ENCODE data around the gene RPS6KC1. TPM values are rescaled to one million over a fixed set of nuclear protein-coding genes. Genes with fewer than 3 reads are reported as not detected.
"Not testable (repeated sequence)": the region's sequence is repeated elsewhere in the genome, so short reads cannot be mapped to it uniquely, and the experiment has no call there.

Gene RPS6KC1
- total RNA-seq, 1 donor from 2014 or later, result 50.5 TPM

- not testable (repeated sequence) for DNase-seq
Measured at GRCh38 chr1:213160442-213160841, 109.4 kb downstream of the RPS6KC1 start.

DNA sequence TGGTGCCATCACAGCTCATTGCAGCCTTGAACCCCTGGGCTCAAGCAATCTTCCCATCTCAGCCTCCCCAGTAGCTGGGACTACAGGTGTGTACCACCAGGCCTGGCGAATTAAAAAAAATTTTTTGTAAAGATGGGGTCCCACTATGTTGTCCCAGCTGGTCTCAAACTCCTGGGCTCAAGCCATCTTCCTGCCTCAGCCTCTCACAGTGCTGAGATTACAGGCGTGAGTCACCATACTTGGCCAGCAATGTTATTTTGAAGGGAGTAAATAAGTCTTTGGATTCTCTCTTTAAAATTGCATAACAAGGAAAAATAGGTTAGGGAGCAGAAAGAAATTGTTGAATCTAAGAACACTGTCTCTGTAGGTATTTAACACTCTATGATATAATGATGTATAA lies 111.3 kb downstream of the RPS6KC1 start:
- DNase-seq, result no peak

- no peak for DNase-seq
Measured at GRCh38 chr1:213162862-213163261, 111.8 kb downstream of the RPS6KC1 start.

DNA sequence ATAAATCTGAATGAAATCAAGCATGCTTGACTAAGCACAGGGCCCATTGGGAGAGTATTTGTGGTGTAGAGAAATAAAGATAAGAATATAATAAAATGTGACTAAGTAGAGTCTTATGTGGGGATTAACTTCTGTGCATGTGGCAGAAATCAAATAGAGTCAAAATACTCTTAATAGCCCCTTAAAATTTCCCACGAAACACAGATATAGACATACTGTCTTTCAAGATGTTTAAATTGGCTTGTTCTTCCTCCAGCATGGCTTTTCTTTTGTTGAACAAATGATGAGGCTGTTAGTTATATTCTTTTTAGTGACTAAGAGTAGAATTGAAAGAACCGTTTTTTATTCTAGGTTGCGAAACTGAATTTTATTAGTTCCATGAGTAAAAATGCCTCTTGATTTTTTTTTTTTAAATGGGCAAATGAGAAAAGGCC lies 112.3 kb downstream of the RPS6KC1 start:
- DNase-seq, result no peak

DNA sequence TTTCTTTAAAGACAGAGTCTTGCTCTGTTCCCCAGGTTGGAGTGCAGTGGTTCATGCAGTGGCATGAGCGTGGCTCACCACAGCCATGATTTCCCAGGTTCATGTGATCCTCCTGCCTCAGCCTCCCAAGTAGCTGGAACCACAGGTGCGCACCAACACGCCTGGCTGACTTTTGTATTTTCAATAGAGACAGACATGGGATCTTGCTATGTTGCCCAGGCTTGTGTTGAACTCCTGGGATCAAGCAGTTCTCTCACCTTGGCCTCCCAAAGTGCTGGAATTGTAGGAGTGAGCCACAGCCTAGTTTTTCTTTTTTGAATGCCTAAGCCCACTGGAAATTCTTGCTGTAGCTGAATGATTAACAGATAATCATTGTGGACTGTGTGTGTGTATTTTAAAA lies 113.5 kb downstream of the RPS6KC1 start:
- DNase-seq, result no peak

GRCh38 chr1:213166852-213167251 lies 115.8 kb downstream of the RPS6KC1 start:
- DNase-seq, result peak; percentile 21

DNA sequence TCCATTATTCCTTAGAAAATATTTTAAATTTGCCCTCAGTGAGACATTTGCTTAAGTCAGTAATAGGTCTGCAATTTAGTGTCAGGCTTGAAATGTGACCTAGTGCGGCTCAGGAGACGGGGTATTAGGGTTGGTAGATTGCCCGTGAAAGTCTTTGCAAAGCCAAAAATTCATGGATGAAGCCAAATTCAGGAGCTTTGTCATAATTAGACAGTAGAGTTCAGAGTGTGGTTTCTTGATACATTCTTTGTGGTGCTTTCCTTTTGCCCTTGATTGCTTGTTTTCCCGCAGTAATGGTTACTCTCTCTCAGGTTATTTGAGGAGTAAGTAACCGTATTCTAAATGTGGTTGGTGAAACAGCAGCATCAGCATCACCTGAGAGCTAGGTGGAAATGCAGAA lies 120.7 kb downstream of the RPS6KC1 start:
- DNase-seq, result no peak

DNA sequence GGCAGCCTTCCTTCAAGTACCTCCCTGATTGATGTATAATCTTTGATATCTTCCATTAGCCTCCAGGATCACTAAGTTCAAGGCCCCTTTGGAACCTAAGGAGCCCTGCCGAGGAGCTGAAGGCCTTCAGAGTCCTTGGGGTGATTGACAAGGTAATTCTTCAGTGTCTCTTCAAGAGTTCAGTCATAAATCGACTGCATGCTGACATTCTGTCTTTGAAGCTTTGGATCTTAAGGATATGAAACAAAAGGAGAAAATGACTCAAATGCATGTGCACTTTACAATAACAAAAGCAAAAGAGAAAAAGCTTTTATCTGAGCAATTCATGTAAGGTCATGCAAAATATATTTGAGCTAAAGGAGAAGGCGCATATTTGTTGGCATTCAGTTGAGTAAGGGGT lies 125.3 kb downstream of the RPS6KC1 start:
- no peak for DNase-seq

GRCh38 chr1:213179784-213180183 lies 128.7 kb downstream of the RPS6KC1 start:
- DNase-seq, result no peak

DNA sequence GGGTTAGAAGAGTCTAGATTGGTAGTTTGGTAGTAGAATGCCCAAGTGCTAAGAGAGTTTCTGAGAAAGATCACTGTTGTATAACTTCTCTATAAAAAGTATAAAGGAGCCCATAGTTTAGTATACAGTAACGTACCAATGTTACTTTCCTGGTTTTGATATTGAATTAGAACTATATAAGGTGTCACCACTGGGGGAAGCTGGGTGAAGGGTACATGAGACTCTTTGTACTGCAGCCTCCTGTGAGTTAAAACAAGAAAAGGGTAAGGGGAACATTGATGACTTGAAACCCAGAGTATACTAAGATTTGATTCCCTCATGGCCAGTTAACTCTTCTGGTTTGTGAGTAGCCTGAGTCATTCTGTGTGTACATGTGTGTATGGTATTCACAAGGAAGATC lies 129.8 kb downstream of the RPS6KC1 start:
- DNase-seq, result no peak

DNA sequence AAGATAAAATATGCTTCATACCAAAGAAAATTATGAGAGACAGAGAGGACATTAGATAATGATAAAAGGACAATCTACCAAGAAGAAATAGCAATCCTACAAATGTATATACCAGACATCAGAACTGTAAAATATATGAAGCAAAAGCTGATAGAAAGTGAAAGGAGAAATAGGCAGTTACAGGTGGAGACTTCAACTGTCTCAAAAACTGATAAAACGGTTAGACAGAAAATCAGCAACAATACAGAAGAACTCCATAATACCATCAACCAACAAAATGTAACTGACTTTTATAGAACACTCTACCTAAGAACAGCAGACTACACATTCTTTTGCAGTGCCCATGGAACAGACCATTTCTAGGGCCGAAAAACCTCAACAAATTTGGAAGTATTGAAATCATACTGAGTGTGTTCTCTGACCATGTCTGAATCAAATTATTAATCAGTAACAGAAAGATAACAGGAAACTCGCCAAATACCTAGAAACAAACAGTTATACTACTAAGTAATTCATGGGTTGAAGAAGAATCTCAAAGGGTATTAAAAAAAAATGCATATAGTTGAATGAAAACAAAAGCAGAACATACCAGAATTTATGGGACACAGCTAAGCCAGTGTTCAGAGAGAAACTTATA lies 132.1 kb downstream of the RPS6KC1 start:
- no peak for DNase-seq

DNA sequence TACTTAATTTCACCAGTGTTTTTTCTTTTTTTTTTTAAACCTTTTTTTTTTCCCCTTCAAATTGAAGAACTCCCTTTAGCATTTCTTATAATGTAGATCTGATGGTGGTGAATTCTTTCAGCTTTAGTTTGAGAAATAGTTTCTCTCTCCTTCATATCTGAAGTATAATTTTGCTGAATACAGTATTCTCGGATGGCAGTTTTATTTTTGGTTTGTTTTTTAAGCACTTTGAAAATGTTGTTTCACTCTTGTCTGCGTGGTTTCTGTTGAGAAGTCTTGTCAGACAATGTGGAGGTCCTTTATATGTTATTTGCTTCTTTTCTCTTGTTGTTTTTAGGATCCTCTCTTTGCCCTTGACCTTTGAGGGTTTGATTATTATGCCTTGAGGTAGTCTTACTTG lies 135.1 kb downstream of the RPS6KC1 start:
- no peak for DNase-seq

- DNase-seq, result no peak
Measured at GRCh38 chr1:213192026-213192425, 141.0 kb downstream of the RPS6KC1 start.

DNA sequence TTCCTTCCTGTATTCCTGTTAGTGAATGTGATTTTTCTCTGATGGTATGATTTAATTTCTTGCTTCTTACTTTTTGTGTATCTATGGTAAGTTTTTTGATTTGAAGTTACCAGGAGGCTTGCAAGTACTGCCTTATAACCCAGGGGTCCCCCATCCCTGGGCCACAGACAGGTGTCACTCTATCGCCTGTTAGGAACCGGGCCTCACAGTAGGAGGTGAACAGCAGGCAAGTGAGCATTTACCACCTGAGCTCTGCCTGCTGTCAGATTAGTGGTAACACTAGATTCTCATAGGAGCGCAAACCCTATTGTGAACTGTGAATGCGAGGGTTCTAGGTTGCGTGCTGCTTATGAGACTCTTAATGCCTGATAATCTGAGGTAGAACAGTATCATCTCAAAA lies 143.3 kb downstream of the RPS6KC1 start:
- no peak for DNase-seq

DNA sequence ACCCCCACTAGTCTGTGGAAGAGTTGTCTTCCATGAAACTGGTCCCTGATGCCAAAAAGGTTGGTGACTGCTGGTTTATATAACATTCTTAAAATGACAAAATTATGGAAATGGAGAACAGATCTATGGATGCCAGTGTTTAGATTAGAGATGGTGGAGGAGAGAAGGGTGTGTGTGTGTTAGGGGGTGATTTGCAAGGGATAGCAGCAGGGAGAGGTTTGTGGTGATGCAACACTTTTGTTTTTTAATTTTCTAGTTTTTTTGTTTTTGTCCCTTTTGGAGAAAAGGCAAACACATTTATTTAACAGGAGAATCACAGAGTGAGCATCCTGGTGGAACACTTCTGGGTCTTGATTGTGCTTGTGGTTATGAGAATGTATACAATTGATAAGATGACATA lies 143.8 kb downstream of the RPS6KC1 start:
- no peak for DNase-seq

GRCh38 chr1:213196328-213197054 lies 145.4 kb downstream of the RPS6KC1 start:
- DNase-seq, result not testable (repeated sequence)

GRCh38 chr1:213200630-213201029 lies 149.6 kb downstream of the RPS6KC1 start:
- DNase-seq, result no peak

DNA sequence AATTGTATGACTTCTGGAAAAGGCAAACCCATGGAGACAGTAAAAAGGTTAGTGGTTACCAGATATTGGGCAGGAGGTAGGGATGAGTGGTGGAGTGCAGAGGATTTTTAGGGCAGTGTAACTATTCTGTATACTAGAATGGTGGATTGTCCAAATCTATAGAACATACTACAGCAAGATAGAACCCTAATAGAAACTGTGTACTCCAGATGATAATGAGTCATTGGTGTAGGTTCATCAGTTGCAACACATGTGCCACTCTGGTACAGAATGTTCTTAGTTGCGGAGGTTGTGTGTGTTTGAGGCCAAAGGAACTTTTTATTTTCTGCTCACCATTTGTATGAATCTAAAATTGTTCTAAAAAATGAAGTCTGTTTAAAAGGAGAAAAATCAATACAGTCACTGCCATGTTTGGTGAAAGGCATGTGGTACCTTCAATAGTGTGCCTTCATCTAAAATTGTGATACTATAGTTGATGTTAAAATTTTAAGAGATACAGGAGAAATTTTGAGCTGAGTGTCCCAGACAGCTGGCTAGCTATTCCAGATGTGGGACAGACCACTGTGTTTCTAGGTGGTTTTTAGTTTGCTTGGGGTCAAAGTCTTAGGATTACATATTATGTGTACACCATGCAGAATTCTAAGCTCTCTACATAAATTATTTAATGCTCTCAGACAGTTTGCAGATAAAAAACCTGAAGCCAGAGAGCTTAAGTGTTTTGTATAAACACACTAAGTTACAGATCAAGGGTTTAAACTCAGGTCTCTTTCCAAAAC lies 150.5 kb downstream of the RPS6KC1 start:
- DNase-seq, result no peak

GRCh38 chr1:213211201-213211600 lies 160.2 kb downstream of the RPS6KC1 start:
- DNase-seq, result no peak

- DNase-seq, result not testable (repeated sequence)
Measured at GRCh38 chr1:213219076-213219475, 168.0 kb downstream of the RPS6KC1 start.

- DNase-seq, result no peak
Measured at GRCh38 chr1:213221209-213221608, 170.2 kb downstream of the RPS6KC1 start.

- DNase-seq, result no peak
Measured at GRCh38 chr1:213227458-213227857, 176.4 kb downstream of the RPS6KC1 start.

GRCh38 chr1:213231795-213232231 lies 180.8 kb downstream of the RPS6KC1 start:
- no peak for DNase-seq

Data from tongue (tissue), 2 donors.